B cell (primary cell): Measurements from ENCODE around the gene DEPDC1B. TPM values are rescaled to one million over a fixed set of nuclear protein-coding genes. Genes with fewer than 3 reads are reported as not detected.
"Not testable (repeated sequence)": the region's sequence is repeated elsewhere in the genome, so short reads cannot be mapped to it uniquely, and the experiment has no call there.

Experiments
- ATAC-seq: fragments of 200-7000 bp; cut with Tn5 transposase; one replicate; pipeline ENCODE4 v1.10.0; 2021; ENCODE audit warnings: low read depth, mild to moderate bottlenecking, moderate number of reproducible peaks, moderate library complexity
- CTCF ChIA-PET: fragments of 350-600 bp; sonication (Branson Sonifier 250); formaldehyde crosslinking; loops from one replicate; lab custom pipeline; 2021; ENCODE audit warnings: antibody characterized with exemption, inconsistent platforms; lab: Charles Lee
- POLR2A ChIA-PET: fragments of 350-600 bp; sonication (Branson Sonifier 250); formaldehyde crosslinking; loops from one replicate; lab custom pipeline; 2021; ENCODE audit warnings: antibody characterized with exemption; lab: Charles Lee
- DNase-seq: peaks from one replicate; pipeline ENCODE4 v3.0.0; 2013
- H2AFZ ChIP-seq: 2 replicates; pipeline ENCODE4 v1.6.1; 2012; ENCODE audit warnings: mild to moderate bottlenecking, low read depth, low read length; ENCODE audit not compliant: insufficient read depth, poor library complexity, severe bottlenecking
- H3K27ac ChIP-seq, 2 donors: 1 replicate in 1 of 2; 2 replicates in 1 of 2; pipeline ENCODE4 v1.5.1; 2012 to 2013; ENCODE audit warnings: low read length in 2 of 2, mild to moderate bottlenecking in 2 of 2, moderate library complexity in 1 of 2
- H3K27me3 ChIP-seq, 4 experiments: fragments of 200-600 bp in 1 of 4; sonication (generic) in 1 of 4; replicated peaks in 1 of 4; 1 replicate in 2 of 4; 2 replicates in 2 of 4; pipeline versions ENCODE4 v1.6.1 to v1.7.0; 2013 to 2016; ENCODE audit warnings: low read length in 3 of 4, mild to moderate bottlenecking in 2 of 4, mixed read lengths in 1 of 4, moderate library complexity in 1 of 4; ENCODE audit not compliant: insufficient read depth in 4 of 4, control insufficient read depth in 3 of 4; ENCODE audit errors: control extremely low read depth in 1 of 4
- H3K36me3 ChIP-seq, 2 experiments: replicated peaks in 1 of 2; 1 replicate in 1 of 2; 2 replicates in 1 of 2; pipeline versions ENCODE4 v1.6.1 to v1.7.1; 2013; ENCODE audit warnings: low read length in 1 of 2; ENCODE audit not compliant: insufficient read depth in 2 of 2, control insufficient read depth in 1 of 2; ENCODE audit errors: control extremely low read depth in 1 of 2, extremely low read depth in 1 of 2
- H3K4me1 ChIP-seq, 2 donors: fragments of 200-600 bp in 1 of 2; sonication (generic) in 1 of 2; 1 replicate in 1 of 2; 2 replicates in 1 of 2; pipeline versions ENCODE4 v1.5.1 to v1.6.1; 2013 to 2017; ENCODE audit warnings: low read length in 2 of 2; ENCODE audit not compliant: control insufficient read depth in 2 of 2, insufficient read depth in 2 of 2
- H3K4me2 ChIP-seq: replicated peaks from 2 replicates; pipeline ENCODE3; 2012; ENCODE audit warnings: mild to moderate bottlenecking, low read depth, low read length; ENCODE audit not compliant: poor library complexity, severe bottlenecking
- H3K4me3 ChIP-seq, 5 experiments: fragments of 200-600 bp in 1 of 5; sonication (generic) in 1 of 5; 1 replicate in 3 of 5; 2 replicates in 2 of 5; pipeline versions ENCODE4 v1.5.1 to v1.7.0; 2011 to 2016; ENCODE audit warnings: low read length in 4 of 5, mild to moderate bottlenecking in 4 of 5, low read depth in 2 of 5, control low read depth in 1 of 5, moderate library complexity in 1 of 5; ENCODE audit not compliant: insufficient read depth in 1 of 5; ENCODE audit errors: control extremely low read depth in 1 of 5, extremely low read depth in 1 of 5
- H3K79me2 ChIP-seq: fragments of 200-600 bp; sonication (generic); one replicate; pipeline ENCODE4 v1.6.0; 2016; ENCODE audit warnings: low read length; ENCODE audit not compliant: control insufficient read depth, insufficient read depth
- H3K9ac ChIP-seq: fragments of 200-600 bp; sonication (generic); 2 replicates; pipeline ENCODE4 v1.6.1; 2017; ENCODE audit warnings: mild to moderate bottlenecking, low read length, moderate library complexity
- H3K9me3 ChIP-seq, 3 donors: one replicate each; pipeline versions ENCODE4 v1.6.1 to v1.7.1; 2013; ENCODE audit warnings: low read length in 2 of 3; ENCODE audit not compliant: control insufficient read depth in 2 of 3, insufficient read depth in 1 of 3; ENCODE audit errors: control extremely low read depth in 1 of 3
- H4K20me1 ChIP-seq: 2 replicates; pipeline ENCODE4 v1.6.0; 2012; ENCODE audit warnings: mild to moderate bottlenecking, low read length; ENCODE audit not compliant: insufficient read depth, control insufficient read depth, poor library complexity, severe bottlenecking
- H3K27ac Mint-ChIP-seq: one replicate; pipeline ENCODE4 v1.8.0; 2021; ENCODE audit warnings: mixed read lengths
- H3K27me3 Mint-ChIP-seq: one replicate; pipeline ENCODE4 v1.8.0; 2021; ENCODE audit warnings: mixed read lengths
- H3K4me1 Mint-ChIP-seq: one replicate; pipeline ENCODE4 v1.8.0; 2021; ENCODE audit warnings: mixed read lengths
- H3K4me3 Mint-ChIP-seq: one replicate; pipeline ENCODE4 v1.8.0; 2021; ENCODE audit warnings: mixed read lengths
- H3K9me3 Mint-ChIP-seq: one replicate; pipeline ENCODE4 v1.8.0; 2022; ENCODE audit warnings: mixed read lengths; ENCODE audit not compliant: insufficient read depth
- CTCF ChIP-seq: fragments of 200-600 bp; IDR thresholded peaks from one replicate; pipeline ENCODE4 v1.8.0; 2022; ENCODE audit warnings: antibody characterized with exemption, mild to moderate bottlenecking
- EZH2 ChIP-seq: IDR thresholded peaks from 2 replicates; pipeline ENCODE4 v1.6.1; 2012; ENCODE audit warnings: borderline replicate concordance, low read depth, mild to moderate bottlenecking, moderate library complexity, low read length; ENCODE audit not compliant: insufficient read depth, poor library complexity, severe bottlenecking
- WGBS: methylation state at CpG from one replicate; pipeline ENCODE4 v1.1.5; 2013; ENCODE audit warnings: missing lambda C conversion rate; ENCODE audit not compliant: insufficient coverage; 5-methylcytosine and 5-hydroxymethylcytosine counted together
- intact Hi-C: fragments of 100-400 bp; cut with micrococcal nuclease; formaldehyde crosslinking; loops from one replicate; pipeline ENCODE4 v1.10.0; 2022
- polyA plus RNA-seq: library from polyadenylated mRNA; depleted of rRNA; stranded (reverse); fragments of >200 nt; gene quantifications from 2 replicates; pipeline ENCODE4 v1.2.3, GENCODE V29; 2012
- total RNA-seq, 2 donors: library from RNA; stranded (reverse); fragments of 120-200 nt in 1 of 2; gene quantifications; 1 replicate in 1 of 2; 2 replicates in 1 of 2; pipeline versions ENCODE4 v1.2.3 to v1.2.4, GENCODE V29; 2013 to 2022

The DEPDC1B gene
- total and polyA plus RNA-seq, 2 donors (not counting 1 experiment from before 2014, with no cell fraction given) = 0.04 to 0.25 TPM

GRCh38 chr5:60712950-60713349 lies 13.0 kb upstream of the DEPDC1B start:
- Histone ChIP-seq H3K9me3 (peaks cover 0 to 13% (median 0%) of the 10 kb centered on the region in 3 donors), H3K4me1 (no peaks in the 10 kb centered on the region), H2AFZ (no peak overlapping the region), H4K20me1 (no peaks in the 10 kb centered on the region), H3K27ac (no peak overlapping the region), H3K9ac (no peak overlapping the region), H3K4me3 (no peak overlapping the region), H3K79me2 (no peaks in the 10 kb centered on the region), H3K4me2 (no peak overlapping the region), H3K36me3 (no peaks in the 10 kb centered on the region), H3K27me3 (peaks cover 0 to 7% (median 0%) of the 10 kb centered on the region in 4 experiments)
- peaks cover 35% of the 10 kb centered on the region for H3K27me3 Mint-ChIP-seq
- ATAC-seq (no peak), DNase-seq (no peak)
- H3K4me1 Mint-ChIP-seq = no peaks in the 10 kb centered on the region
- no peaks in the 10 kb centered on the region for H3K9me3 Mint-ChIP-seq
- no peak overlapping the region for H3K4me3 Mint-ChIP-seq
- no peak for TF ChIP-seq CTCF
- no peak for TF ChIP-seq EZH2
- ChIA-PET CTCF (no interaction called here), POLR2A (no interaction called here)
- 100% methylated on average over 3 of the region's 5 CpGs for WGBS
- intact Hi-C loops = no loop called here
- no peak overlapping the region for H3K27ac Mint-ChIP-seq

- H3K27ac Mint-ChIP-seq, ATAC-seq, H3K27me3 ChIP-seq, H3K79me2 ChIP-seq, H3K27ac ChIP-seq, H3K4me1 Mint-ChIP-seq, CTCF ChIA-PET, H3K9me3 Mint-ChIP-seq, H3K4me1 ChIP-seq, POLR2A ChIA-PET, H3K4me2 ChIP-seq, DNase-seq, intact Hi-C loops, H3K4me3 ChIP-seq, H3K9ac ChIP-seq, H2AFZ ChIP-seq, H3K4me3 Mint-ChIP-seq, H3K36me3 ChIP-seq, H4K20me1 ChIP-seq: not testable (repeated sequence)
- no CpG with 5 or more reads among the region's 3 CpGs for WGBS
- peaks cover 0 to 13% (median 0%) of the 10 kb centered on the region in 3 donors for H3K9me3 ChIP-seq
- peaks cover 30% of the 10 kb centered on the region for H3K27me3 Mint-ChIP-seq
These were observed 11.9 kb upstream of the DEPDC1B start for GRCh38 chr5:60711892-60712291.
